Measurements from ENCODE around the gene AURKB.

The AURKB gene

GRCh38 chr17:8244768-8245167 is 34.4 kb upstream of the AURKB start:
- H3K27ac ChIP-seq = no peak overlapping the region
- no peaks in the 10 kb centered on the region for H3K36me3 ChIP-seq (ENCODE audit: control insufficient read depth, insufficient read depth, low read length)
- no peaks in the 10 kb centered on the region for H3K9me3 ChIP-seq (ENCODE audit: control insufficient read depth, low read length)
- no peak overlapping the region for H3K4me2 ChIP-seq (ENCODE audit: low read length)
- no peak overlapping the region for H3K9ac ChIP-seq
- TF ChIP-seq CTCF (IDR thresholded peaks at IDR 0.05) = no peak
- no peak overlapping the region for H3K4me3 ChIP-seq (ENCODE audit: low read depth, low read length)
- H2AFZ ChIP-seq = no peak overlapping the region
- H3K79me2 ChIP-seq = peaks cover 12% of the 10 kb centered on the region
- no peaks in the 10 kb centered on the region for H3K27me3 ChIP-seq (ENCODE audit: control insufficient read depth, insufficient read depth, low read length)
- no peaks in the 10 kb centered on the region for H3K4me1 ChIP-seq

GRCh38 chr17:8243827-8244226 is 33.5 kb upstream of the AURKB start:
- no peak for TF ChIP-seq CTCF (IDR thresholded peaks at IDR 0.05)
- H3K9me3 ChIP-seq (ENCODE audit: control insufficient read depth, low read length) = no peaks in the 10 kb centered on the region
- H3K36me3 ChIP-seq (ENCODE audit: control insufficient read depth, insufficient read depth, low read length) = no peaks in the 10 kb centered on the region

GRCh38 chr17:8237886-8238285 is 27.5 kb upstream of the AURKB start:
- peaks cover 4% of the 10 kb centered on the region for H3K79me2 ChIP-seq
- no peaks in the 10 kb centered on the region for H3K27me3 ChIP-seq (ENCODE audit: control insufficient read depth, insufficient read depth, low read length)
- peak overlapping the region; percentile 53 for H3K27ac ChIP-seq
- peak overlapping the region; percentile 5 for H3K4me3 ChIP-seq (ENCODE audit: low read depth, low read length)
- H3K36me3 ChIP-seq (ENCODE audit: control insufficient read depth, insufficient read depth, low read length) = no peaks in the 10 kb centered on the region
- H3K9me3 ChIP-seq (ENCODE audit: control insufficient read depth, low read length) = no peaks in the 10 kb centered on the region
- H2AFZ ChIP-seq = no peak overlapping the region
- no peak overlapping the region for H3K9ac ChIP-seq
- TF ChIP-seq CTCF (IDR thresholded peaks at IDR 0.05) = no peak
- H3K4me1 ChIP-seq = peaks cover 12% of the 10 kb centered on the region
- H3K4me2 ChIP-seq (ENCODE audit: low read length) = no peak overlapping the region

More at GRCh38 chr17:8243827-8244226, 33.5 kb upstream of the AURKB start:
- no peak overlapping the region for H3K27ac ChIP-seq
- no peak overlapping the region for H3K4me2 ChIP-seq (ENCODE audit: low read length)
- no peaks in the 10 kb centered on the region for H3K4me1 ChIP-seq
- no peaks in the 10 kb centered on the region for H3K27me3 ChIP-seq (ENCODE audit: control insufficient read depth, insufficient read depth, low read length)
- no peak overlapping the region for H3K9ac ChIP-seq
- peaks cover 12% of the 10 kb centered on the region for H3K79me2 ChIP-seq
- H3K4me3 ChIP-seq (ENCODE audit: low read depth, low read length) = no peak overlapping the region
- no peak overlapping the region for H2AFZ ChIP-seq

- Histone ChIP-seq H3K9me3 (ENCODE audit: control insufficient read depth, low read length) (no peaks in the 10 kb centered on the region), H3K36me3 (ENCODE audit: control insufficient read depth, insufficient read depth, low read length) (no peaks in the 10 kb centered on the region), H3K79me2 (peaks cover 4% of the 10 kb centered on the region), H3K4me3 (ENCODE audit: low read depth, low read length) (peak overlapping the region; percentile 5), H3K27me3 (ENCODE audit: control insufficient read depth, insufficient read depth, low read length) (no peaks in the 10 kb centered on the region), H3K9ac (no peak overlapping the region), H3K4me1 (peaks cover 12% of the 10 kb centered on the region), H3K27ac (peak overlapping the region; percentile 53), H3K4me2 (ENCODE audit: low read length) (peak overlapping the region; percentile 31), H2AFZ (peak overlapping the region; percentile 66)
- TF ChIP-seq CTCF (IDR thresholded peaks at IDR 0.05) = no peak
Measured at GRCh38 chr17:8237175-8237574, 26.8 kb upstream of the AURKB start.

GRCh38 chr17:8235676-8236075 is 25.3 kb upstream of the AURKB start:
- no peak overlapping the region for H3K4me2 ChIP-seq (ENCODE audit: low read length)
- no peak for TF ChIP-seq CTCF (IDR thresholded peaks at IDR 0.05)
- H2AFZ ChIP-seq = no peak overlapping the region
- H3K79me2 ChIP-seq = peaks cover 6% of the 10 kb centered on the region
- H3K9ac ChIP-seq = no peak overlapping the region
- no peak overlapping the region for H3K27ac ChIP-seq
- no peaks in the 10 kb centered on the region for H3K9me3 ChIP-seq (ENCODE audit: control insufficient read depth, low read length)
- no peaks in the 10 kb centered on the region for H3K27me3 ChIP-seq (ENCODE audit: control insufficient read depth, insufficient read depth, low read length)
- no peaks in the 10 kb centered on the region for H3K36me3 ChIP-seq (ENCODE audit: control insufficient read depth, insufficient read depth, low read length)
- H3K4me1 ChIP-seq = peaks cover 12% of the 10 kb centered on the region
- H3K4me3 ChIP-seq (ENCODE audit: low read depth, low read length) = no peak overlapping the region
